Activated CD4-positive, alpha-beta T cell treated with anti-CD3 and anti-CD28 coated beads for 4 hours (primary cell): ENCODE data around the gene CSPG4.
"Not testable (repeated sequence)": the region's sequence is repeated elsewhere in the genome, so short reads cannot be mapped to it uniquely, and the experiment has no call there.

Experiments used
- DNase-seq, 2 donors: peaks; one replicate each; pipeline ENCODE4 v3.0.0-alpha.2; 2020

The CSPG4 gene

GRCh38 chr15:75723847-75724660, 11.4 kb upstream of the CSPG4 start:
- DNase-seq, result peak; percentile 26 to 31

GRCh38 chr15:75723171-75723846, 10.7 kb upstream of the CSPG4 start:
- DNase-seq, result no peak

- no peak for DNase-seq
Measured at GRCh38 chr15:75721923-75722870, 9.5 kb upstream of the CSPG4 start.

GRCh38 chr15:75721480-75721922, 8.9 kb upstream of the CSPG4 start:
- no peak for DNase-seq

- DNase-seq, result no peak
Measured at GRCh38 chr15:75720787-75721479, 8.3 kb upstream of the CSPG4 start.

- no peak for DNase-seq
Measured at GRCh38 chr15:75720297-75720696, 7.6 kb upstream of the CSPG4 start.

GRCh38 chr15:75718328-75718727, 5.7 kb upstream of the CSPG4 start:
- no peak for DNase-seq

GRCh38 chr15:75717001-75717400, 4.4 kb upstream of the CSPG4 start:
- not testable (repeated sequence) for DNase-seq

GRCh38 chr15:75716249-75716950, 3.8 kb upstream of the CSPG4 start:
- not testable (repeated sequence) for DNase-seq

GRCh38 chr15:75715312-75715832, 2.7 kb upstream of the CSPG4 start:
- not testable (repeated sequence) for DNase-seq

- DNase-seq, result no peak
Measured at GRCh38 chr15:75714195-75714594, 1.5 kb upstream of the CSPG4 start.

- no peak for DNase-seq
Measured at GRCh38 chr15:75713338-75713895, 769 bp upstream of the CSPG4 start.

GRCh38 chr15:75711495-75711894, 1.2 kb downstream of the CSPG4 start:
- not testable (repeated sequence) for DNase-seq

- DNase-seq, result not testable (repeated sequence)
Measured at GRCh38 chr15:75710874-75711273, 1.8 kb downstream of the CSPG4 start.

- DNase-seq, result not testable (repeated sequence)
Measured at GRCh38 chr15:75709458-75709857, 3.2 kb downstream of the CSPG4 start.

GRCh38 chr15:75706682-75706954, 6.0 kb downstream of the CSPG4 start:
- no peak for DNase-seq

- no peak for DNase-seq
Measured at GRCh38 chr15:75705854-75706681, 6.6 kb downstream of the CSPG4 start.

GRCh38 chr15:75705375-75705774, 7.3 kb downstream of the CSPG4 start:
- DNase-seq, result not testable (repeated sequence)

GRCh38 chr15:75704618-75705017, 8.0 kb downstream of the CSPG4 start:
- DNase-seq, result no peak

GRCh38 chr15:75704263-75704615, 8.4 kb downstream of the CSPG4 start:
- DNase-seq, result no peak
